GM12891 (cell line): ENCODE results near the gene TBCD.

Experiments
- POLR2A ChIP-seq: IDR thresholded peaks from 2 replicates; pipeline ENCODE4 v1.6.1; 2011; ENCODE audit warnings: low read depth, low read length, control low read depth
- POLR2AphosphoS5 ChIP-seq: IDR thresholded peaks from 2 replicates; pipeline ENCODE4 v1.6.1; 2011; ENCODE audit warnings: low read depth, low read length, control low read depth
- POU2F2 ChIP-seq: IDR thresholded peaks from 2 replicates; pipeline ENCODE4 v1.6.1; 2011; ENCODE audit warnings: low read depth, mild to moderate bottlenecking, control low read depth, low read length, moderate library complexity
- SPI1 ChIP-seq: IDR thresholded peaks from 2 replicates; pipeline ENCODE4 v1.6.1; 2011; ENCODE audit warnings: low read depth, low read length, control low read depth
- TAF1 ChIP-seq: IDR thresholded peaks from 2 replicates; pipeline ENCODE4 v1.6.1; 2011; ENCODE audit warnings: low read depth, low read length, control low read depth

DNA sequence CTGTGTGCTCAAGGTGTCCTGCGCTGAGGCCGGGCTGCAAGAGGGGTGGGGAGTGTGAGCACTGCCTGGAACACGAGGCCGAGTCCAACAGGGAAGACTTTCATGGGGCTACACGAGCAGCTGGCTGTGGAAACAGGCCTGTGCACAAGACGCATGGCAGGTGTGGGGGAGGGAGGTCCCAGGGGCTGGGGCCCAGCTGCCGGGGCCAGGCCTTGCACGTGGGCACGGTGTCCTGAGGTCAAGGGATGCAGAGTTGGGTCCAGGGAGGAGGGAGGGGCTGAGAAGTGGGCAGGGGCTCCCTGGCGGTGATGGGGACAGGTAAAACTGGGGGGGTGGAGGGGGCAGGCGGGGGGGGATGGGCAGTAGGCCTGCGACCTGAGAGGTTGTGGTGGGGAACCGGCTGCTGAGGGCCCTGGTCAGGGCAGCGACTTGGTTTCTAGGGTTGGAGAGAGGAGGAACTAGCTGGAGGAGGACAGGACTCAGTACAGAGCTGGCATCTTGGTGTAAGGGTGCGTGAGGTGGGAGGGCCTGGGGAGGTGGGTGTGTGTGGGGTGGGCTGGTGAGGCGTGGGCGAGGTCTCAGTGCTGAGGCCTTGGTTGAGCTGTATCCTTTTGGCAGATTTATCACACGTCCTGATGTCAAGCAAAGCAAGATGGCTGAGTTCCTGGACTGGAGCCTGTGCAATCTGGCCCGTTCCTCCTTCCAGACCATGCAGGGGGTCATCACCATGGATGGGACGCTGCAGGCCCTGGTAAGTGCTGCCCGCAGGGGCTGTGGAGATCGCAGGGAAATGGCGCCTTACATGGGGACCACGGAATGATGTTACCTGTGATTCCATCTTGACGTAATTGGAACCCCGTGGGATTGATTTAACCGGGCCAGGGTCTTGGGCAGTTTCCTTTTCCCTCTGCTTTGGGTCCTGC is 29.4 kb downstream of the TBCD start:
- TF ChIP-seq POLR2A (no peak), POU2F2 (no peak), POLR2AphosphoS5 (no peak), TAF1 (no peak), SPI1 (no peak)
